ENCODE data around the gene DLG4. TPM values are rescaled to one million over a fixed set of nuclear protein-coding genes. Genes with fewer than 3 reads are reported as not detected.
A peak's percentile ranks its signal among the peaks of the same experiment; 100 is the strongest.
"Not testable (repeated sequence)": the region's sequence is repeated elsewhere in the genome, so short reads cannot be mapped to it uniquely, and the experiment has no call there.

Gene DLG4
- polyA plus RNA-seq, 4 donors: 25.8 to 50.7 (median 41.7) TPM

- DNase-seq (ENCODE audit: low read depth in 4 of 4, low spot score in 3 of 4): peak in 3 of 4 donors; percentile 33 to 46 (median 42)
Measured at GRCh38 chr17:7173687-7174602, 45.7 kb downstream of the DLG4 start.

- not testable (repeated sequence) for DNase-seq (ENCODE audit: low read depth in 4 of 4, low spot score in 3 of 4)
Measured at GRCh38 chr17:7172522-7173191, 47.0 kb downstream of the DLG4 start.

GRCh38 chr17:7169565-7169908 is 50.1 kb downstream of the DLG4 start:
- not testable (repeated sequence) for DNase-seq (ENCODE audit: low read depth in 4 of 4, low spot score in 3 of 4)

- DNase-seq (ENCODE audit: low read depth in 4 of 4, low spot score in 3 of 4): not testable (repeated sequence)
Measured at GRCh38 chr17:7168841-7169564, 50.6 kb downstream of the DLG4 start.

- no peak for DNase-seq (ENCODE audit: low read depth in 4 of 4, low spot score in 3 of 4)
Measured at GRCh38 chr17:7167832-7168231, 51.8 kb downstream of the DLG4 start.

- no peak for DNase-seq (ENCODE audit: low read depth in 4 of 4, low spot score in 3 of 4)
Measured at GRCh38 chr17:7166873-7167272, 52.8 kb downstream of the DLG4 start.

GRCh38 chr17:7159571-7159970 is 60.1 kb downstream of the DLG4 start:
- not testable (repeated sequence) for DNase-seq (ENCODE audit: low read depth in 4 of 4, low spot score in 3 of 4)

DNA sequence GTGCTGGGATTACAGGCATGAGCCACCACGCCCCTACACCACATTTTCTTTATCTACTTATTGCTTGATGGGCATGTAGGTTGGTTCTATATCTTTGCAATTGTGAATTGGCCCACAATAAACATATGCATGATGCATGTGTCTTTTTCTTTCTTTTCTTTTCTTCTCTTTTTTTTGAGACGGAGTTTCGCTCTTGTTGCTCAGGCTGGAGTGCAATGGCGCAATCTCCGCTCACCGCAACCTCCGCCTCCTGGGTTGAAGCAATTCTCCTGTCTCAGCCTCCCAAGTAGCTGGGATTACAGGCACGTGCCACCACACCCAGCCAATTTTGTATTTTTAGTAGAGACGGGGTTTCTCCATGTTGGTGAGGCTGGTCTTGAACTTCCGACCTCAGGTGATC is 61.2 kb downstream of the DLG4 start:
- DNase-seq (ENCODE audit: low read depth in 4 of 4, low spot score in 3 of 4): not testable (repeated sequence)

- no peak for DNase-seq (ENCODE audit: low read depth in 4 of 4, low spot score in 3 of 4)
Measured at GRCh38 chr17:7156342-7156940, 63.2 kb downstream of the DLG4 start.

DNA sequence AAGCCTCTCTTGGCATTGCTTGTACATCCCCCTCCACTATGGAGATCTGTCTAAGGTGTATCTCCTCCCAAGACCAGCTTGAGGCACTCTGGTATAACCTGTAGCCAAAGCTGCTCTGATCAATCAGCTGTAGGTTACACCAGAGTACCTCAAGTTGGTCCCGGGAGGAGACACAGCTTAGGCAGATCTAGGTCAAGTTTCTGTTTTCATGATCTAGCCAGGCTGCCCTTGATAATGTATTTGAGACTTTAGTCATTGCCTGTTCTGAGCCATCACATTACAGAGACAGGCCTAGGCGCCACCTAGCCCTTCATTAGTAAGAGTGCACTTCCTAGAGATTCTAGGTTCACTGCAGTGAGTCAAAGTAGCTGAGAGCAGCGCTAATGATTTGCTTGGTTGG is 71.9 kb downstream of the DLG4 start:
- no peak for DNase-seq (ENCODE audit: low read depth in 4 of 4, low spot score in 3 of 4)

- DNase-seq (ENCODE audit: low read depth in 4 of 4, low spot score in 3 of 4): no peak
Measured at GRCh38 chr17:7146115-7146514, 73.5 kb downstream of the DLG4 start.

- DNase-seq (ENCODE audit: low read depth in 4 of 4, low spot score in 3 of 4): no peak
Measured at GRCh38 chr17:7144213-7144612, 75.4 kb downstream of the DLG4 start.

GRCh38 chr17:7141824-7142223 is 77.8 kb downstream of the DLG4 start:
- no peak for DNase-seq (ENCODE audit: low read depth in 4 of 4, low spot score in 3 of 4)

DNA sequence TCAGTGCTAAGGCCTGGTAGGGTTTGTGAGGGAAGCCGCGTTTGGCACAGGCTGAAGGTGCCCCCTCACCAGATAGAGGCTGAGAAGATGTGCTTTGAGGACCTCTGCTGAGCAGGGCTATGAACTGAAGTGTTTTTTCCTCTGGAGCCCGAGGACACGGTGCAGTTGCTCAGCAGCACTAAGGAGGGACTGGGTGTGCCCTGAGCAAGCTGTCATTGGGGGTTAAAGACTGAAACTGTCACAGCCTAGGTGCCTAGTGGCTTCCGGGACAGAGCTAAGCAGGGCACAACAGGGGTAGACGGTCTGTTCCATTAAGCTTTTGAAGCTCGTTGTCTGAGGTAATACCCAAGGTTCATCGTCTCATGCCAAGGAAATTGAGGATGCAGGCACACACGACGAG is 80.2 kb downstream of the DLG4 start:
- no peak for DNase-seq (ENCODE audit: low read depth in 4 of 4, low spot score in 3 of 4)

- DNase-seq (ENCODE audit: low read depth in 4 of 4, low spot score in 3 of 4): no peak
Measured at GRCh38 chr17:7138800-7139381, 80.7 kb downstream of the DLG4 start.

GRCh38 chr17:7137171-7137943 is 82.3 kb downstream of the DLG4 start:
- no peak for DNase-seq (ENCODE audit: low read depth in 4 of 4, low spot score in 3 of 4)

Data from left renal pelvis (tissue), 4 donors.